GM23248 (cell line): ENCODE data around the gene VWA2. TPM values are rescaled to one million over a fixed set of nuclear protein-coding genes. Genes with fewer than 3 reads are reported as not detected.

Source experiments
- DNase-seq: peaks from one replicate; pipeline ENCODE4 v3.0.0-alpha.2; 2015
- H2AFZ ChIP-seq: fragments of 200-600 bp; sonication (generic); 2 replicates; pipeline ENCODE4 v1.6.1; 2016; ENCODE audit warnings: antibody characterized with exemption
- H3F3A ChIP-seq: fragments of 200-600 bp; sonication (generic); 2 replicates; pipeline ENCODE4 v1.6.1; 2016; ENCODE audit warnings: mild to moderate bottlenecking, antibody characterized with exemption, mixed run types; ENCODE audit not compliant: insufficient read depth
- H3K27ac ChIP-seq: fragments of 200-600 bp; sonication (generic); 2 replicates; pipeline ENCODE4 v1.5.1; 2016; ENCODE audit warnings: mild to moderate bottlenecking
- H3K27me3 ChIP-seq: fragments of 200-600 bp; sonication (generic); replicated peaks from 2 replicates; pipeline ENCODE4 v1.6.1; 2016; ENCODE audit warnings: mild to moderate bottlenecking; ENCODE audit not compliant: insufficient read depth
- H3K36me3 ChIP-seq: fragments of 200-600 bp; sonication (generic); 2 replicates; pipeline ENCODE4 v1.6.1; 2016; ENCODE audit warnings: low read depth, mild to moderate bottlenecking
- H3K4me1 ChIP-seq: fragments of 200-600 bp; sonication (generic); 2 replicates; pipeline ENCODE4 v1.6.1; 2016; ENCODE audit warnings: mild to moderate bottlenecking; ENCODE audit not compliant: insufficient read depth
- H3K4me2 ChIP-seq: fragments of 200-600 bp; sonication (generic); one replicate; pipeline ENCODE4 v1.6.1; 2016; ENCODE audit warnings: mild to moderate bottlenecking; ENCODE audit not compliant: unreplicated experiment
- H3K4me3 ChIP-seq: fragments of 200-600 bp; sonication (generic); 2 replicates; pipeline ENCODE4 v1.5.1; 2016; ENCODE audit warnings: mild to moderate bottlenecking
- H3K79me2 ChIP-seq: fragments of 200-600 bp; sonication (generic); 2 replicates; pipeline ENCODE4 v1.6.1; 2016; ENCODE audit warnings: mild to moderate bottlenecking; ENCODE audit not compliant: insufficient read depth
- H3K9ac ChIP-seq: fragments of 200-600 bp; sonication (generic); 2 replicates; pipeline ENCODE4 v1.6.1; 2016; ENCODE audit warnings: mild to moderate bottlenecking
- H3K9me2 ChIP-seq: fragments of 200-600 bp; sonication (generic); 2 replicates; pipeline ENCODE4 v1.6.1; 2016; ENCODE audit warnings: mixed run types, mild to moderate bottlenecking, moderate library complexity; ENCODE audit not compliant: insufficient read depth
- H3K9me3 ChIP-seq: fragments of 200-600 bp; sonication (generic); one replicate; pipeline ENCODE4 v1.6.1; 2017; ENCODE audit warnings: low read depth
- H4K20me1 ChIP-seq: fragments of 200-600 bp; sonication (generic); 2 replicates; pipeline ENCODE4 v1.6.0; 2016; ENCODE audit not compliant: insufficient read depth
- EZH2 ChIP-seq: fragments of 200-600 bp; sonication (generic); IDR thresholded peaks from 2 replicates; pipeline ENCODE4 v1.6.1; 2018; ENCODE audit warnings: antibody characterized with exemption, mild to moderate bottlenecking; ENCODE audit not compliant: insufficient read depth, poor library complexity, severe bottlenecking
- EZH2phosphoT487 ChIP-seq: fragments of 200-600 bp; sonication (generic); IDR thresholded peaks from 2 replicates; pipeline ENCODE4 v1.6.1; 2018; ENCODE audit warnings: antibody characterized with exemption, moderate library complexity, mild to moderate bottlenecking, low read depth; ENCODE audit not compliant: insufficient read depth
- WGBS, 2 experiments: methylation state at CpG; one replicate each; pipeline ENCODE4 v1.1.6; 2015 to 2017; ENCODE audit warnings: low lambda C conversion rate in 2 of 2, low coverage in 1 of 2; ENCODE audit errors: missing lambda C conversion rate in 2 of 2; 5-methylcytosine and 5-hydroxymethylcytosine counted together
- in situ Hi-C: fragments of 300-500 bp; cut with MboI; formaldehyde crosslinking; loops from 2 replicates; pipeline ENCODE4 v1.15.0; 2020
- polyA plus RNA-seq: library from polyadenylated mRNA; unstranded; fragments of >200 nt; fragmentation: Nextera tagmentation; extraction: Ambion mirVana; gene quantifications from 2 replicates; pipeline ENCODE4 v1.2.1, GENCODE V29; 2016
- total RNA-seq: library from RNA; depleted of rRNA; stranded (reverse); fragments of >200 nt; shearing (Covaris generic); gene quantifications from 2 replicates; pipeline ENCODE4 v1.2.3, GENCODE V29; 2014

VWA2 gene
- total and polyA plus RNA-seq, 2 experiments from 2014 or later, result not detected

- TF ChIP-seq EZH2 (no peak), EZH2phosphoT487 (no peak)
- no peaks in the 10 kb centered on the region for H4K20me1 ChIP-seq
- 66% methylated on average over 15 of the region's 15 CpGs for WGBS, 2 experiments
- no peaks in the 10 kb centered on the region for H3F3A ChIP-seq
- H3K9me3 ChIP-seq, result no peaks in the 10 kb centered on the region
- no peak overlapping the region for H3K4me2 ChIP-seq
- no peaks in the 10 kb centered on the region for H3K79me2 ChIP-seq
- no peak overlapping the region for H3K9ac ChIP-seq
- no peaks in the 10 kb centered on the region for H3K9me2 ChIP-seq
- H3K4me3 ChIP-seq, result no peak overlapping the region
- in situ Hi-C loops, result no loop called here
- no peak overlapping the region for H3K27ac ChIP-seq
- no peaks in the 10 kb centered on the region for H3K4me1 ChIP-seq
- no peaks in the 10 kb centered on the region for H3K36me3 ChIP-seq
- no peak for DNase-seq
- H3K27me3 ChIP-seq, result peaks cover 8% of the 10 kb centered on the region; the same call in 1 of the 2 replicates
- no peak overlapping the region for H2AFZ ChIP-seq
These were observed 88.7 kb downstream of the VWA2 start for GRCh38 chr10:114327537-114328440.

- no peak overlapping the region for H3K4me3 ChIP-seq
- no peaks in the 10 kb centered on the region for H3K36me3 ChIP-seq
- H3K4me2 ChIP-seq, result no peak overlapping the region
- H3K27ac ChIP-seq, result no peak overlapping the region
- 49 to 62% methylated on average over 4 to 6 of the region's 6 CpGs for WGBS, 2 experiments
- no peak overlapping the region for H3K9ac ChIP-seq
- no peaks in the 10 kb centered on the region for H3K79me2 ChIP-seq
- H3K27me3 ChIP-seq, result peaks cover 6% of the 10 kb centered on the region; the same call in 1 of the 2 replicates
- in situ Hi-C loops, result no loop called here
- H3F3A ChIP-seq, result no peaks in the 10 kb centered on the region
- TF ChIP-seq EZH2 (no peak), EZH2phosphoT487 (no peak)
- no peaks in the 10 kb centered on the region for H3K4me1 ChIP-seq
- no peaks in the 10 kb centered on the region for H4K20me1 ChIP-seq
- H3K9me2 ChIP-seq, result no peaks in the 10 kb centered on the region
- no peak overlapping the region for H2AFZ ChIP-seq
- no peak for DNase-seq
- no peaks in the 10 kb centered on the region for H3K9me3 ChIP-seq
These were observed 89.4 kb downstream of the VWA2 start for GRCh38 chr10:114328441-114328812.

- no peaks in the 10 kb centered on the region for H3K4me1 ChIP-seq
- H3K9me3 ChIP-seq, result no peaks in the 10 kb centered on the region
- no peaks in the 10 kb centered on the region for H4K20me1 ChIP-seq
- no peaks in the 10 kb centered on the region for H3K36me3 ChIP-seq
- no peak overlapping the region for H2AFZ ChIP-seq
- peaks cover 2% of the 10 kb centered on the region; the same call in 1 of the 2 replicates for H3K27me3 ChIP-seq
- in situ Hi-C loops, result no loop called here
- H3F3A ChIP-seq, result no peaks in the 10 kb centered on the region
- WGBS, 2 experiments, result 27 to 33% methylated on average over 6 of the region's 6 CpGs
- TF ChIP-seq EZH2phosphoT487 (no peak), EZH2 (no peak)
- DNase-seq, result no peak
- no peak overlapping the region for H3K9ac ChIP-seq
- no peaks in the 10 kb centered on the region for H3K9me2 ChIP-seq
- H3K4me3 ChIP-seq, result no peak overlapping the region
- H3K79me2 ChIP-seq, result no peaks in the 10 kb centered on the region
- no peak overlapping the region for H3K27ac ChIP-seq
- H3K4me2 ChIP-seq, result no peak overlapping the region
These were observed 89.8 kb downstream of the VWA2 start for GRCh38 chr10:114328874-114329273.

- in situ Hi-C loops, result no loop called here
These were observed 90.7 kb downstream of the VWA2 start for GRCh38 chr10:114329634-114330365.

More at GRCh38 chr10:114329634-114330365, 90.7 kb downstream of the VWA2 start:
- Histone ChIP-seq H3K9ac (no peak overlapping the region), H3K9me2 (no peaks in the 10 kb centered on the region), H4K20me1 (no peaks in the 10 kb centered on the region), H3F3A (no peaks in the 10 kb centered on the region), H3K27ac (no peak overlapping the region), H3K4me2 (no peak overlapping the region), H3K79me2 (no peaks in the 10 kb centered on the region), H3K9me3 (no peaks in the 10 kb centered on the region), H3K36me3 (no peaks in the 10 kb centered on the region), H2AFZ (no peak overlapping the region), H3K27me3 (peaks cover 7% of the 10 kb centered on the region; the same call in 1 of the 2 replicates), H3K4me1 (no peaks in the 10 kb centered on the region), H3K4me3 (no peak overlapping the region)
- no peak for TF ChIP-seq EZH2phosphoT487
- no peak for TF ChIP-seq EZH2
- no peak for DNase-seq
- 52 to 53% methylated on average over 10 of the region's 10 CpGs for whole genome bisulfite sequencing, 2 experiments
